A549 (cell line): ENCODE measurements around the gene BFSP1.

ENCODE experiments used
- BHLHE40 ChIP-seq: IDR thresholded peaks from 2 replicates; pipeline ENCODE4 v1.6.1; 2012; ENCODE audit warnings: low read depth, low read length, inconsistent platforms
- CBX2 ChIP-seq: fragments of 200-600 bp; sonication (generic); IDR thresholded peaks from 2 replicates; pipeline ENCODE4 v1.6.1; 2016; ENCODE audit warnings: low read depth, mild to moderate bottlenecking, borderline replicate concordance
- EP300 ChIP-seq, 2 experiments: fragments of >200 bp; sonication (Bioruptor Twin); formaldehyde crosslinking; IDR thresholded peaks; 2 replicates in 1 of 2; 3 replicates in 1 of 2; pipeline ENCODE4 v1.6.1; 2016 to 2017
- MAZ ChIP-seq: fragments of 150-350 bp; IDR thresholded peaks from 2 replicates; pipeline ENCODE4 v1.6.1; 2014; ENCODE audit warnings: antibody characterized with exemption, low read depth, low read length, borderline replicate concordance
- MYC ChIP-seq: IDR thresholded peaks from 2 replicates; pipeline ENCODE4 v1.6.1; 2012; ENCODE audit warnings: mild to moderate bottlenecking, inconsistent platforms, low read length, improper control_type of control experiment, borderline replicate concordance
- NFE2L2 ChIP-seq: fragments of 150-350 bp; conservative IDR thresholded peaks from 2 replicates; pipeline ENCODE4 v1.6.1; 2014; ENCODE audit warnings: low read length
- PBX3 ChIP-seq: IDR thresholded peaks from 2 replicates; pipeline ENCODE4 v1.6.1; 2012
- POLR2A ChIP-seq: IDR thresholded peaks from 2 replicates; pipeline ENCODE4 v1.6.1; 2012; ENCODE audit warnings: mild to moderate bottlenecking, low read length
- RNF2 ChIP-seq: fragments of 200-600 bp; sonication (generic); IDR thresholded peaks from 2 replicates; pipeline ENCODE4 v1.6.1; 2016; ENCODE audit warnings: low read depth, mild to moderate bottlenecking, antibody characterized with exemption, moderate library complexity, borderline replicate concordance
- TF ChIP-seq, protein P1 (sequence below): fragments of >200 bp; sonication (Bioruptor Twin); formaldehyde crosslinking; IDR thresholded peaks from 3 replicates; pipeline ENCODE4 v1.5.1; 2016

- TF ChIP-seq EP300 (IDR thresholded peaks at IDR 0.05) (no peak), RNF2 (no peak), POLR2A (no peak), MYC (no peak), PBX3 (no peak), NFE2L2 (no peak), CBX2 (no peak), BHLHE40 (no peak), MAZ (no peak)
- TF ChIP-seq, protein P1, sequence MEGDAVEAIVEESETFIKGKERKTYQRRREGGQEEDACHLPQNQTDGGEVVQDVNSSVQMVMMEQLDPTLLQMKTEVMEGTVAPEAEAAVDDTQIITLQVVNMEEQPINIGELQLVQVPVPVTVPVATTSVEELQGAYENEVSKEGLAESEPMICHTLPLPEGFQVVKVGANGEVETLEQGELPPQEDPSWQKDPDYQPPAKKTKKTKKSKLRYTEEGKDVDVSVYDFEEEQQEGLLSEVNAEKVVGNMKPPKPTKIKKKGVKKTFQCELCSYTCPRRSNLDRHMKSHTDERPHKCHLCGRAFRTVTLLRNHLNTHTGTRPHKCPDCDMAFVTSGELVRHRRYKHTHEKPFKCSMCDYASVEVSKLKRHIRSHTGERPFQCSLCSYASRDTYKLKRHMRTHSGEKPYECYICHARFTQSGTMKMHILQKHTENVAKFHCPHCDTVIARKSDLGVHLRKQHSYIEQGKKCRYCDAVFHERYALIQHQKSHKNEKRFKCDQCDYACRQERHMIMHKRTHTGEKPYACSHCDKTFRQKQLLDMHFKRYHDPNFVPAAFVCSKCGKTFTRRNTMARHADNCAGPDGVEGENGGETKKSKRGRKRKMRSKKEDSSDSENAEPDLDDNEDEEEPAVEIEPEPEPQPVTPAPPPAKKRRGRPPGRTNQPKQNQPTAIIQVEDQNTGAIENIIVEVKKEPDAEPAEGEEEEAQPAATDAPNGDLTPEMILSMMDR, result no peak
Observed at GRCh38 chr20:17549131-17549530, 18.0 kb upstream of the BFSP1 start.
